Measurements from ENCODE around the gene COMP.
"Not testable (repeated sequence)": the region's sequence is repeated elsewhere in the genome, so short reads cannot be mapped to it uniquely, and the experiment has no call there.

DNA sequence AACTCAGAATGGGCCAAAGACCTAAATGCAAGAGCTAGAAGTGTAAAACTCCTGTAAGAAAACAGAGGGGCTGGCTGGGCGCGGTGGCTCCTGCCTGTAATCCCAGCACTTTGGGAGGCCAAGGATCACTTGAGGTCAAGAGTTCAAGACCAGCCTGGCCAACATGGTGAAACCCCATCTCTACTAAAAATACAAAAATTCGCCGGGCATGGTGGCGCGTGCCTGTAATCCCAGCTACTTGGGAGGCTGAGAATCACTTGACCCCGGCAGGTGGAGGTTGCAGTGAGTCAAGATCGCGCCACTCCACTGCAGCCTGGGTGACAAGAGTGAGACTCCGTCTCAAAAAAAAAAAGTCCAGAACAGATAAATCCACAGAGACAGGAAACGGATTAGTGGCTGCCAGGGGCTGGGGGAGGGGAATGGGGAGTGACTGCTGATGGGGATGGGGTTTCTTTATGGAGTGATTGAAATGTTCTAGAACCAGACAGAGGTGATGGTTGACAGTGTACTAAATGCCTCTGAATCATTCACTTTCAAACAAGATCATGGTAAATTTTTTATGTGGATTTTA, 57.3 kb downstream of the COMP start:
- TF ChIP-seq POLR2AphosphoS5 (IDR thresholded peaks at IDR 0.05; ENCODE audit: low read depth, low read length); CTCF (IDR thresholded peaks at IDR 0.05); SIN3A (IDR thresholded peaks at IDR 0.05; ENCODE audit: borderline replicate concordance, insufficient read depth, low read depth, low read length); TCF7L2 (IDR thresholded peaks at IDR 0.05; ENCODE audit: low read depth, low read length): not testable (repeated sequence)
- TF ChIP-seq, protein P1, sequence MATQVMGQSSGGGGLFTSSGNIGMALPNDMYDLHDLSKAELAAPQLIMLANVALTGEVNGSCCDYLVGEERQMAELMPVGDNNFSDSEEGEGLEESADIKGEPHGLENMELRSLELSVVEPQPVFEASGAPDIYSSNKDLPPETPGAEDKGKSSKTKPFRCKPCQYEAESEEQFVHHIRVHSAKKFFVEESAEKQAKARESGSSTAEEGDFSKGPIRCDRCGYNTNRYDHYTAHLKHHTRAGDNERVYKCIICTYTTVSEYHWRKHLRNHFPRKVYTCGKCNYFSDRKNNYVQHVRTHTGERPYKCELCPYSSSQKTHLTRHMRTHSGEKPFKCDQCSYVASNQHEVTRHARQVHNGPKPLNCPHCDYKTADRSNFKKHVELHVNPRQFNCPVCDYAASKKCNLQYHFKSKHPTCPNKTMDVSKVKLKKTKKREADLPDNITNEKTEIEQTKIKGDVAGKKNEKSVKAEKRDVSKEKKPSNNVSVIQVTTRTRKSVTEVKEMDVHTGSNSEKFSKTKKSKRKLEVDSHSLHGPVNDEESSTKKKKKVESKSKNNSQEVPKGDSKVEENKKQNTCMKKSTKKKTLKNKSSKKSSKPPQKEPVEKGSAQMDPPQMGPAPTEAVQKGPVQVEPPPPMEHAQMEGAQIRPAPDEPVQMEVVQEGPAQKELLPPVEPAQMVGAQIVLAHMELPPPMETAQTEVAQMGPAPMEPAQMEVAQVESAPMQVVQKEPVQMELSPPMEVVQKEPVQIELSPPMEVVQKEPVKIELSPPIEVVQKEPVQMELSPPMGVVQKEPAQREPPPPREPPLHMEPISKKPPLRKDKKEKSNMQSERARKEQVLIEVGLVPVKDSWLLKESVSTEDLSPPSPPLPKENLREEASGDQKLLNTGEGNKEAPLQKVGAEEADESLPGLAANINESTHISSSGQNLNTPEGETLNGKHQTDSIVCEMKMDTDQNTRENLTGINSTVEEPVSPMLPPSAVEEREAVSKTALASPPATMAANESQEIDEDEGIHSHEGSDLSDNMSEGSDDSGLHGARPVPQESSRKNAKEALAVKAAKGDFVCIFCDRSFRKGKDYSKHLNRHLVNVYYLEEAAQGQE (IDR thresholded peaks at IDR 0.05; ENCODE audit: insufficient read depth in 1 of 2, low read depth in 2 of 2, low read length in 1 of 2), result not testable (repeated sequence)
